Body of pancreas (tissue), 4 donors: ENCODE data around the gene RMDN3.

ENCODE experiments used
- POLR2A ChIP-seq, 3 donors: fragments of 450-650 bp; IDR thresholded peaks; one replicate each; pipeline ENCODE4 v1.6.1; 2016; ENCODE audit warnings: antibody characterized with exemption in 3 of 3, mild to moderate bottlenecking in 2 of 3
- TF ChIP-seq, protein P1 (sequence below), 7 experiments: fragments of 450-650 bp in 4 of 7; fragments of 200-600 bp in 3 of 7; sonication (generic) in 3 of 7; IDR thresholded peaks; one replicate each; pipeline ENCODE4 v1.5.1; 2016 to 2019; ENCODE audit warnings: antibody characterized with exemption in 7 of 7

DNA sequence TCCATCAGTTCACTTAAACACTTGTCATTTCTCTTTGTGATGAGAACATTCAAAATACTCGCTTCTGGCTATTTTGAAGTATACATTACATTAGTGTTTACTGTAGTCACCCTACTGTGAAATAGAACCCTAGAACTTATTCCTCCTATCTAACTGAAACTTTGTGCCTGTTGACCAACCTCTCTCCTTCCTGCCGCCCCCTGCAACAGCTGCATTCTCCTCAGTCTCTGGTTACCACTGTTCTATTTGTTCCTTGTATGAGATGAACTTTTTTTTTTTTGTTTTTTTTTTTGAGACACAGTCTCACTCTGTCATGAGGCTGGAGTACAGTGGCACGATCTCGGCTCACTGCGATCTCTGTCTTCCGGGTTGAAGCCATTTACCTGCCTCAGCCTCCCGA is 57.1 kb downstream of the RMDN3 start:
- TF ChIP-seq, protein P1, sequence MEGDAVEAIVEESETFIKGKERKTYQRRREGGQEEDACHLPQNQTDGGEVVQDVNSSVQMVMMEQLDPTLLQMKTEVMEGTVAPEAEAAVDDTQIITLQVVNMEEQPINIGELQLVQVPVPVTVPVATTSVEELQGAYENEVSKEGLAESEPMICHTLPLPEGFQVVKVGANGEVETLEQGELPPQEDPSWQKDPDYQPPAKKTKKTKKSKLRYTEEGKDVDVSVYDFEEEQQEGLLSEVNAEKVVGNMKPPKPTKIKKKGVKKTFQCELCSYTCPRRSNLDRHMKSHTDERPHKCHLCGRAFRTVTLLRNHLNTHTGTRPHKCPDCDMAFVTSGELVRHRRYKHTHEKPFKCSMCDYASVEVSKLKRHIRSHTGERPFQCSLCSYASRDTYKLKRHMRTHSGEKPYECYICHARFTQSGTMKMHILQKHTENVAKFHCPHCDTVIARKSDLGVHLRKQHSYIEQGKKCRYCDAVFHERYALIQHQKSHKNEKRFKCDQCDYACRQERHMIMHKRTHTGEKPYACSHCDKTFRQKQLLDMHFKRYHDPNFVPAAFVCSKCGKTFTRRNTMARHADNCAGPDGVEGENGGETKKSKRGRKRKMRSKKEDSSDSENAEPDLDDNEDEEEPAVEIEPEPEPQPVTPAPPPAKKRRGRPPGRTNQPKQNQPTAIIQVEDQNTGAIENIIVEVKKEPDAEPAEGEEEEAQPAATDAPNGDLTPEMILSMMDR (IDR thresholded peaks at IDR 0.05): no peak
- no peak for TF ChIP-seq POLR2A (IDR thresholded peaks at IDR 0.05)
